GM04504 (cell line): Measurements from ENCODE around the gene LPO.
A peak's percentile ranks its signal among the peaks of the same experiment; 100 is the strongest.

ENCODE experiments used
- DNase-seq: peaks from one replicate; pipeline ENCODE4 v3.0.0-alpha.2; 2012; ENCODE audit warnings: low read depth

Gene LPO

DNA sequence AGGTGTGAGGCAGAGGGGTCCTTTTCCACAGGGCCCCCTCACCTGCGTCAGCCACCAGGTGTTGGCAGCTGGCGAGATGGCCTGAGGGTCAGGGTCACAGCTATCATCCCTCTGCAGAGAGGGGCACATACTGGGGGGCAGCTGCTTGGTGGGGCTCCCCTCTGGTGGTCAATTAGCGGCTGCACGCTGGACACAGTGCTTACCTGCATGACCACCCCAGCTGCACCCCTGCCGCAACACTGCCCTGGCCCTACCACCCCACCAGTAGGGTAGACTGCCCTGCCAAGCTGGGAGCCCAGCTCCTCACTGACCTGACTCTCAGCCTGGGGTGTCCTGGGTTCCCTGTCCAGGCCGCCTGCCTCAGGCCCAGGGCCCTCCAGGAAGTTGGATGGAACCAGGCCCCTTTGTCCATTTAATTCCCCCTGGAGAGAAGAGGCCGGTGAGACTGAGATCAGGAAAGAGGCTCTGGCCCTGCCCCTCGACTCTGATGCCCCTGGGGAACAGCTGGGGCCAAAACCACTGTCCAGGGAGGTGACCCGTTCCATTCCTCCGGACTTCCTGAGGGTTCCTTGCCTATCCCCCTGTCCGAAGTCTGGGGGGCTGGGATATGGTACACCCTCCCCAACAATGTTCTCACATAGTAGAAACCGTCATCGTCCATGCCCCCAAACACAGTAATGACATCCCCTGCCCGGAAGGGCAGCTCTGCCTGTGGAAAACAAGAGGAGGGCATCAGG lies 66.5 kb downstream of the LPO start:
- DNase-seq, result no peak

DNA sequence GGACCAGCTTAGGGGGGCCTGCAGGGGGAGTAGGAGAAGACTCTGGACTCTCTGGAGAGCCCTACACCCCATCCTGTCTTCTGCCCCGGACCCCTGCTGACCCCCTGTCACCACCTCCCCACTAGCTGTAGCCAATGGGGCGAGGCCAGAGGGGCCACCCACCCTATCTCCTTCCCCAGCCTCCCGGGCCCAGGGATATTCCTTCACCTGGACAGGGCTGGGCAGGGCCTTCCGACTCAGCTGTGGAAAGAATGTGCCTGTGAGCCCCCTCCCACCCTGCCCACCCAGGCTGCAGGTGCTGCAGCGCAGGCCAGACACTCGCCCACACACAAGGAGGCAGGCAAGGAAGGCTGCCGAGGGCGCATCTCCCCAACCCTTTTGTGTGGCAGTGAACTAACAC lies 67.2 kb downstream of the LPO start:
- DNase-seq, result no peak

DNA sequence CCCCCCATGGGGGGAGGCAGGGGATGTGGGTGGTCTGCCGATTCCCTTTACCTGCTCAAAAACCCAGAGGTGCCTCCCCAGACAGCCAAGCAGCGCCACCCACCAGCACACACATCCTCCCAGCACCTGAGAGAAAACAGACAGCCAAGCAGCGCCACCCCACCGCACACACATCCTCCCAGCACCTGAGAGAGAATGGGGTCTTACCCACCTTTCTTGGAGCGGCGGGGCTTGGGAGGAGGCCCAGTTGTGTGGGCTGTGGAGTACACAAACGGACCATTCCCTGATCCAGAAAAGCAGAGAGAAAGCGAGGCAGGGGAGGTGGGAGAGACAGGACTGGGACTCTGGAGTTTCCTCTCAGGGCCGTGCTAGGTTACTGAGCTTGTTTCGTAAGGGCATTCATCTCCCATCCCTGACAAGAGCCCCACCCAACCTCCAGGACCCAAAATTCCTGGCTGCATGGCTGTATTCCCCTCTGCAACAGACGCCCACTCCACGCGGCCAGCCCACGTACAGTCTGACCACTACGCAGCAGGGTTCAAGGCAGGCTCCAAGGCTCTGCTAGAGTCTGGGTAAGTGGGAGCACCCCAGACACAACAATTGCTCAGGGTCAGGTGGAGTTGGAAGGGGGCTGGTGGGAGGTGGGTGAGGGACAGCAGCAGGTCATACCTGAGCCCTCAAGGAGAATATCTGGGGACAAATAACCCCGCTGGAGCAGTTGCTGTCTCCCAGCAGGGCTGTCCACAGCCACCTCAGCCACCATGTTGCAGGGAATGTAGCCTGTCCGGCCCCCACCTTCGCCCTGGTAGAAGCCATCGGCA lies 68.0 kb downstream of the LPO start:
- no peak for DNase-seq

DNA sequence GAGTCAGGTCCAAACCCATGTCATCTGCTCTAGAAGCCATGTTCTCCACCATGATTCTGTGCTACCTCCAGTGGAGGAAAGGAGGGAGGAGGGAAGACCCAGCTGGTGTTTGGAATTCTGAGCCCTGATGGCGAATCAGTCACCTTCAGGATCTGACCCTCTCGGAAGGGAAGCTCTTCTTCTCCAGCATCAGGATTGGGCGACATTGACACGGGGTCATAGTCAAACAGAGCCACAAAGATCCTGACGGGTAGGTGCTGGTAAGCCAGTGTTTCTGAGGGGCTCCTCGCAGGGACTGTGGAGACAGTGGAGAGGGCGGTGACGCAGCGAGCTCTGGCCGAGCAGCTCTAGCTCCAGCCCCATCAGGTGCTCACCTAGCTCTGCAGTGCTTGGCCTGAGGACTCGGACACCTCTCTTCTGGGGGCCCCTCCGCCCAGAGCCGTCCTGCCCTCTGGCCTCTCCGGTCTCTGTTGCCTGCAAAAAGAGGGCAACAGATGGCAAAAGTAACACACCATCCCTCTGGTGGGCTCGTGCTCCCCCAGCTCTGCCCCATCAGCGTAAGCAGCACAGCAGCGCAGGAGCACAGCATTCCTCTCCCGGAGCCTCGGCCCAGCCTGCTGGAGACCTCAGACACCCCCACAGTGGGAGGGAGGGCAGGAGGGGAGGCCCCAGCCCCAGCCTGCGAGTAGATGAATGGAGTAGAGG lies 69.2 kb downstream of the LPO start:
- no peak for DNase-seq

- DNase-seq, result no peak
Observed at GRCh38 chr17:58308173-58308984, 70.0 kb downstream of the LPO start.

DNA sequence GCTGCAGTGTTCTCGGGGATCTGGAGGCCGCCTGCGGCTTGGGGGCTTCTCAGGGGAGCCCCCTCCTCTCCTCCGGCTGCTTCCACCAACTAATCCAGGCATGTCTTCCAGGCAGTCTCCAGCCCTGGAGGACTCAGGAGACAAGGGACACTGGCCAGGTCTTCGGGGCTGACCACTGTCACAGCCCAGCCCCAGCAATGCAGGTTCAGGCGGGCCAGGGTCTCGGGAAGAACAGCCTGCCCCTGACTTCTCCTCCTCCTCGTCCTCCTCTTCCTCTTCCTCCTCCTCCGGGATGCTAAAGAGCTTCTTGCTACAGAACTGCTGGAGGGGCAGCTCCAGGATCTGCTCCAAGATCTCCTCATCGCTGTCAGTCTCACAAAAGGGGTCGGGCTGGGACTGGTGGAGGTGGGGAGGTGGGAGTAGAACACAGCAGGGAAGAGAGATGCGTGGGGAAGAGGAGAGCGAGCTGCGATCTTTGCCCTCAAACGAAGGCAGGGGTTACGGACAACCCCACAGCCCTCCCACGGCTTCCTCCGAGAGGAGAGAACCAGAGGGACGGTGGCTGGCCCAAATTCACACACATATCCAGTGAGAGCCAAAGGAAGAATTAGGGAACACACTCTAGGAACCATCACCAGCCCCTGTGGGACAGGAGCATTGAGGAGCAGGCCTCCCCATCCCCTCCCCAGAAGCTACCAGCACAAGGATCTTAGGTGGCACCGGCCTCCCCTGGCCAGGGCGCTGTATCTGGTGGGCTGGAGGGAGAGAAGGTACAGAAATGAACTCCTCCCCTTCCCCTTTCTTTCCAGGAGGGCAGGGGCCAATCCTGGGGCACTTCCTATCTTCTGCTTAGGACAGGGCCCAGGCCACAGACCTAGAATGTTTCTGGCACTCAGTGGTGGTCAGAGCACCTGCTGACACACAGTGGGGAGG lies 70.9 kb downstream of the LPO start:
- no peak for DNase-seq

DNA sequence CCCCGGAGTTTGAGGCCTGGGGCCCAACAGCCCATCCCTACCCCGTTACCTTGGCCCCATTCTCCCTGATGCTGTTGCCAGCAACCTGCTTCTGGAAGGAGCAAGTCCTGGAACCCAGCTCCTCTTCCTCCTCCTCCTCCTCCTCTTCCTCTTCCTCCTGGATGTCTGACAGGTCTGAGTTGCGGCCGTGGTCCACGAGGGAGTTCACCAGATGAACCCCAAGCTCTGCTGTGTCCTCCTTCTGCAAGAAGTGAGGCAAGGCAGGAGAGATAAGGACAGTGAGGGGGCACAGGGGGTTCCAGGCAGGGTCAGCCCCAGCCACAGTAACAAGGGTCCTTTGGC lies 71.5 kb downstream of the LPO start:
- no peak for DNase-seq

DNA sequence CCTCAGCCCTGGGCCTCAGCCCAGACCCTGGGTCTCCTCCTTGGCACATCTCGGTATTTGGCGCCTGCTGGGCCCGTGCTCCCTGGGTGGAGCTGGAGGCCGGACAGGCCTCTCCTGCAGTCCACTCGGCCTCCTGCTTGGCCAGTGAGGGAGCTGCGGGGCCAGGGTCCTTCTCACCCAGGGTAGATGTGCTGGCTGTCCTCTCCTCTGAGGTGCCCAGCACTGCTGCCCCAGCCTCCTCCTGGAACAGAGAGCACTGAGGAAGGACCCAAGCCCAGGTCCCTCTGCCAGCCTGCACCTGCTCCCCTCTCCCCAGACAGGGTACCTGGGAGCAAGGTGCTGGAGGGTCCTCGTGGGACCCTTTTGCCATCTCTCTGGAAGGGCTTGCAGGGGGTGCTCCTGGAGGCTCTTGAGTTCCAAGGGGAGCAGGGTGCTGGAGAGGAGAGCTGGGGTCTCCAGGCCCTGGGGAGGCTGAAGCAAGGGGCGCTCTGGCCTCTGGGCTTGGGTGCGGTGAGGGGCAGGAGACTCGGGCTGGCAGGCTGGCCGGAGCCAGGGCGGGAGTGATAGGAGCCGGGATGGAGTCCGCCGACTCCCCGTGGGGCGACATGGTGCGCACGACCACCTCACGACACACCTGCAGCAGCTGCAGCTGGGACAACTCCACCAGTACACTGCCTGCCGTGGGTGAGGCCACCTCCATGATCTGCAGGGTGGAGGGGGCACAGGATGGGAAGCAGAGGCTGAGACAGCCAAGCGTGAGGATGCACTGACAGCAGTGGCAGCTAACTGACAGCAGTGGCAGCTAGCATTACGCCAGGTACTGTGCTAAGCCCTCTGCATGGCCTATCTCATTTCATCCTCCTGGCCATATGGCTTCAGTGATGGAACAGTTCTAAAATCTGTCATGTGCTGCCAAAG lies 72.4 kb downstream of the LPO start:
- DNase-seq, result no peak

DNA sequence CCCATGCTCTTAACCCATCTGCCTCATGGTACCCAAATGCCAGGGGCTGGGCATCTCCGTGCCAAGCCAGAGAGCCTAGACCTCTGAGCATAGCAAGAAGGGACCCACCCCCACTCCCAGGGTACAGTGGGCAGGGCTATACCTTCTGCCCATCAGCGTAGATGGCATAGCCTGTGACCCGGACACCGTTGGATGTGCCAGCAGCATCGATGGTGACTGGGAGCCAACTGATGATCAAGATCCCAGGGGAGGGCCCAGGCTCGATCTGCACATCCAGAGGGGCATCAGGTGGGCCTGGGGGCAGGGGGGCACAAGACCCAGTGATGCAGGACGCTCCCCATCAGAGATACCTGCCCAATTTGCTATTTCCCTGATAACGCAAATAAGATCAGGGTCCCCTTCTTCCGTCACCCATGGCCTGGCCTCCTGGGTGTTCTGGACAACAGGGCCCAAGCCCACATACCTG lies 73.1 kb downstream of the LPO start:
- no peak for DNase-seq

- DNase-seq, result no peak
Observed at GRCh38 chr17:58312021-58312630, 73.7 kb downstream of the LPO start.

DNA sequence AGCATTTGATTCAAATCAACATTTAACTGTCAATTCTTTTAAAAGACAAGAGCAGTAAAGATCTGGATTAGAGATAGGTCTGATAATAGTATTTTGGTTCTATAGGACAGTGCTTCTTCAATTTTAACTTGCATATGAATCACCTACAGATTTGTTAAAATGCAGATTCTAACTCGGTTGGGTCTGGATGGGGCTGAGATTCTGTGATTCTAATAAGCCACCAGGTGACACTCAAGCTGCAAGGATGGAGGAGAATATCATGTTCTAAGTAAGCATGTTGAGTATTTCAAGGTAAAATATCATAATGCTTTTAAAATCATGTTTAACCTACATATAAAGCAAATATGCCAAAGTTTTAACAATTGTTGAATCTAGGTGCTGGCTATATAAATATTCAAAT lies 74.4 kb downstream of the LPO start:
- no peak for DNase-seq

DNA sequence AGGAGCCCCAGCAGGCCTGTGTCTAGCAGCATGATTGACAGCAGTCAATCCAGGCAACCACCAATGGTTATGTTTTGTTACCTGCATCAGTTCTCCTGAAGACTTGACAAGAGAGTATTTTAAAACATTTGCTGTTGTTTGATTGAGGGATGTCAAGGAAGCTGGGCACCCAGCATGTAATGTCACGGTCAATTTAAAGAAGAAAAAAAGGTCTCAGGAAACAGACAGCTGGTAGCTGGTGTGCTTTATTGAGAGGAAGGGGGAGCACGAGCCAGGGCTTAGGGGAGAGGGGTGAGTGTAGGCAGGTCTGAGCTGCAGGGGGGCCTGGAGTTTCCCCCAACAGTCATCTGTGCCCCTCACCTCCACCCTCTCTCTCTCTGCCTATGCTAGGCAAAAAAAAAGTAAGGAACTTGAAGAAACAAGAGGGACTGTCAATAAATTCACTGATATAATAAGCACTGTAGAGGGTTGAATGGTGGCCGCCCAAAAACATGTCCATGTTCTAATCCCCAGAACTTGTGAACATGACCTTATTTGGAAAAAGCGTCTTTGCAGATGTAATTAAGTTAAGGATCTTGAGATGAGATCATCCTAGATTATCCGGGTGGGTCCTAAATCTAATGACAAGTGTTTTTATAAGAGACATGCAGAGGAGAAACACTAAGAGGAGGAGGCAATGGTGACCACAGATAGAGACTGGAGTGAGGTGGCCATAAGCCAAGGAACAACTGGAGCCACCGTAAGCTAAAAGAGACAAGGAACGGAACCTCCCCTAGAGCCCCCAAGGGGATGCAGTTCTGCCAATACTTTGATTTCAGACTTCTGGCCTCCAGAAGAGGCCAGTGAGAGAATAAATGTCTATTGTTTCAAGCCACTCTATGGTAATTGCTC lies 75.7 kb downstream of the LPO start:
- DNase-seq, result no peak

DNA sequence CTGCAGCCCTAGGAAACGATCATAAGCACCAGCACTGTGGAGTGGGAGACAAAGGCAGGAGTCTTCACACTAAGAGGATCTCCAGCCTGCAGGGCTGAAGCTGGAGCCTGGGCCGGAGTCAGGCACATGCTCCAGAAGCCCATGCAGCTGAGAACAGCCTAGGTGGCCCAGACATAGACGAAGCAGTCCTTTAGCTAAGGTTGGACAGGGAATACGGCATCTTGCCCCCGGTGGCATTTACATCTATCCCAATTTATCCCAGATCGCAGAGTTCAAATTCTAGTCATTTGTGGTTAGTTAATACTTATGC lies 76.3 kb downstream of the LPO start:
- DNase-seq, result no peak

DNA sequence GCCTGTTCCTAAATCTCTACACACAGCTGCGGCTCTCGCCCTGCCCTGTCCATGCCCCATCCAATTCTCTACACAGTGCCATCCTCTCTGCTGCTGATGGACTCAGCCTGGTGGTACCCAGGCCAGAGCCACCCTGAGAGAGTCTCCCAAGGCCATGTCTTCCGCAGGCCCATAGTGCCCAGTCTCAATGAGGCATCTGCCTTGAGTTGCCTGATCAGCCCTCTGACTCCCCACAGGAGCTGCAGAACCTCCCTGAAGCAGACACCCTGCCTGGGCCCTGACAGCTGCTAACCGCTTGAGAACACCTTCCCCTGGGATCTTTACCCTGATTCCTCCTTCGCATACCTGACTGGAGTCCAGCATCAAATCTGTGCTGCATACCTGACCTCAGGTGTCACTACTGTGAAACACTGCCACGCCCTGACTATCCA lies 76.9 kb downstream of the LPO start:
- no peak for DNase-seq

DNA sequence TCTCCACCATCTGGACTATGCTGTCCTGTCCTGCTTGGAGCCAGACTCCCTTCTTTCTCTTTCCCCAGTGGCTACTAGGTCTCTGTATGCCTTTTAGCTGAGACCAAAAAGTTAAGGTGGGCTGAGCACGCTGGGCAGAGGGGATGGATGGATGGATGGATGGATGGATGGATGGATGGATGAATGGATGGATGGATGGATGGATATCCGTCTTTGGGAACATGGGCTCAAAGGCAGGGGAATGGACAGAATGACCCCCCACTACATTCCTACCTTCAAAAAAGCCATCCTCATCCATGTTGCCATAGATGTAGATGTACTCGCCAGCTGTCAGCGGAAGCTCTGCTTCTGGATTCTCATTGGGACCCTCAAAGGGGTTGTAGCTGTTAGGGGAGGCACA lies 77.4 kb downstream of the LPO start:
- DNase-seq, result no peak

DNA sequence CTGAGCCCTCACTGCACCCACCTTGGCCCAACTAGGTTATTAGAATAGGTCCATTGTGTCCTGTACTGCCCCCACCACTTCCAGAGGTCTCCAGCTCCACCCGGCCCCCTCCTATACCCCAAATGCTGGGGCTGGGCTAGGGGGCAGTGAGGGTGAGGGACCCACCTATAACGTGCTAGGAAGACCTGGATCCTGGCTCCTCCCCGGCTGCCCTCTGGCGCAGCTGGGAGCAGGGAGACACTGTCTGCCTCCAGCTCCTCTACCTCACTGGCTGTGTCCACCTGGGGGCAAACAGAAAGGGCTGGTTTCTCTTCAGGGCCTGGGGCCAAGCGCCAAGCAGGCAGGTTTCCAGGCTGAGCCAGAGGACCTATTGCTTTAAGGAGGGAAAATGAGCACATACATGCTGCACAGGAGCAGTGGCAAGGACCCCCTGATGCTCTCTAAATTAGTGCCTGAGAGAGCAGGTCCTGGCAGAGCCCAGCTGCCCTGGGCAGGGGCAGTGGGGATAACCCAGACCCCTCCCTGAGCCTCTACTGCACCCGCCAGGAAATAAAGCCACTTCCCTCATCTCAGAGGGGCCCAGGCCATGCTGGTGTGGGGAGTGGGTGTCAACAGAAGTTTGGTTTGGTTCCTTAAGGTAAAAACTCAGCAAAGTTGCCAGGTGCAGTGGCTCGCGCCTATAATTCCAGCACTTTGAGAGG lies 78.0 kb downstream of the LPO start:
- DNase-seq, result no peak

- peak; percentile 24 for DNase-seq
Observed at GRCh38 chr17:58317421-58318064, 79.2 kb downstream of the LPO start.
